T-helper 1 cell treated with Interleukin-12 subunit alpha and Interleukin-12 subunit beta and Interleukin-4 antibody, amounts not matched to agents 30 μg/mL and 1 μg/mL, for 36 hours (primary cell): ENCODE results near the gene SPDYE11.
"Not testable (repeated sequence)": the region's sequence is repeated elsewhere in the genome, so short reads cannot be mapped to it uniquely, and the experiment has no call there.

Source experiments
- H3K27ac Mint-ChIP-seq: one replicate; pipeline ENCODE4 v1.8.0; 2021; ENCODE audit warnings: mild to moderate bottlenecking, mixed read lengths
- H3K27me3 Mint-ChIP-seq: one replicate; pipeline ENCODE4 v1.8.0; 2021; ENCODE audit warnings: low read depth, mixed read lengths
- H3K36me3 Mint-ChIP-seq: one replicate; pipeline ENCODE4 v1.8.0; 2021; ENCODE audit warnings: low read depth, mixed read lengths
- H3K4me1 Mint-ChIP-seq: one replicate; pipeline ENCODE4 v1.8.0; 2021; ENCODE audit warnings: low read depth, mixed read lengths
- H3K4me3 Mint-ChIP-seq: one replicate; pipeline ENCODE4 v1.8.0; 2021; ENCODE audit warnings: mild to moderate bottlenecking, moderate library complexity, mixed read lengths
- H3K9me3 Mint-ChIP-seq: one replicate; pipeline ENCODE4 v1.8.0; 2021; ENCODE audit warnings: mixed read lengths

The SPDYE11 gene

GRCh38 chr7:73057811-73058210, at the start of gene SPDYE11:
TSS of gene SPDYE11 (minus strand) at chr7:73057911. CDS start at chr7:73056111, 1,800 bp downstream.
- not testable (repeated sequence) for H3K4me3 Mint-ChIP-seq, H3K36me3 Mint-ChIP-seq, H3K9me3 Mint-ChIP-seq, H3K4me1 Mint-ChIP-seq, H3K27ac Mint-ChIP-seq, H3K27me3 Mint-ChIP-seq

GRCh38 chr7:73085938-73086337, 28.2 kb upstream of the SPDYE11 start, which contains the start of gene SPDYE9:
TSS of gene SPDYE9 (minus strand) at chr7:73086038. CDS start at chr7:73084238, 1,800 bp downstream.
- not testable (repeated sequence) for H3K4me3 Mint-ChIP-seq, H3K4me1 Mint-ChIP-seq, H3K27me3 Mint-ChIP-seq, H3K36me3 Mint-ChIP-seq, H3K27ac Mint-ChIP-seq, H3K9me3 Mint-ChIP-seq

GRCh38 chr7:73029666-73030065, 28.0 kb downstream of the SPDYE11 start, which contains the start of gene SPDYE8:
TSS of gene SPDYE8 (minus strand) at chr7:73029766. CDS start at chr7:73027966, 1,800 bp downstream.
- not testable (repeated sequence) for H3K4me1 Mint-ChIP-seq, H3K4me3 Mint-ChIP-seq, H3K9me3 Mint-ChIP-seq, H3K36me3 Mint-ChIP-seq, H3K27ac Mint-ChIP-seq, H3K27me3 Mint-ChIP-seq

GRCh38 chr7:73006491-73006890, 51.2 kb downstream of the SPDYE11 start:
- H3K4me1 Mint-ChIP-seq, H3K9me3 Mint-ChIP-seq, H3K4me3 Mint-ChIP-seq, H3K36me3 Mint-ChIP-seq, H3K27me3 Mint-ChIP-seq, H3K27ac Mint-ChIP-seq: not testable (repeated sequence)

- Mint-ChIP-seq H3K4me3 (peak overlapping the region; percentile 97), H3K27ac (peak overlapping the region; percentile 100)
- H3K27me3 Mint-ChIP-seq, H3K9me3 Mint-ChIP-seq, H3K4me1 Mint-ChIP-seq, H3K36me3 Mint-ChIP-seq: not testable (repeated sequence)
Measured at GRCh38 chr7:73005693-73006447, 51.8 kb downstream of the SPDYE11 start.

GRCh38 chr7:73005356-73005692, 52.4 kb downstream of the SPDYE11 start:
- not testable (repeated sequence) for H3K4me1 Mint-ChIP-seq, H3K36me3 Mint-ChIP-seq, H3K9me3 Mint-ChIP-seq, H3K27me3 Mint-ChIP-seq
- Mint-ChIP-seq H3K4me3 (peak overlapping the region; percentile 97), H3K27ac (peak overlapping the region; percentile 100)

GRCh38 chr7:72997887-72998468, 59.7 kb downstream of the SPDYE11 start:
- not testable (repeated sequence) for H3K9me3 Mint-ChIP-seq, H3K27ac Mint-ChIP-seq, H3K36me3 Mint-ChIP-seq, H3K27me3 Mint-ChIP-seq, H3K4me3 Mint-ChIP-seq, H3K4me1 Mint-ChIP-seq
